DOHH2 (cell line): Measurements from ENCODE around the gene EVL.
"Not testable (repeated sequence)": the region's sequence is repeated elsewhere in the genome, so short reads cannot be mapped to it uniquely, and the experiment has no call there.

Source experiments
- EZH2phosphoT487 ChIP-seq: fragments of 200-600 bp; sonication (generic); IDR thresholded peaks from 2 replicates; pipeline ENCODE4 v1.6.1; 2017; ENCODE audit warnings: borderline replicate concordance, mild to moderate bottlenecking, antibody characterized with exemption, low read length, moderate library complexity, mixed read lengths
- TF ChIP-seq, protein P1 (sequence below): fragments of 200-600 bp; sonication (generic); IDR thresholded peaks from one replicate; pipeline ENCODE4 v1.5.1; 2014; ENCODE audit warnings: antibody characterized with exemption, mild to moderate bottlenecking, low read depth, low read length; ENCODE audit not compliant: poor library complexity, severe bottlenecking

DNA sequence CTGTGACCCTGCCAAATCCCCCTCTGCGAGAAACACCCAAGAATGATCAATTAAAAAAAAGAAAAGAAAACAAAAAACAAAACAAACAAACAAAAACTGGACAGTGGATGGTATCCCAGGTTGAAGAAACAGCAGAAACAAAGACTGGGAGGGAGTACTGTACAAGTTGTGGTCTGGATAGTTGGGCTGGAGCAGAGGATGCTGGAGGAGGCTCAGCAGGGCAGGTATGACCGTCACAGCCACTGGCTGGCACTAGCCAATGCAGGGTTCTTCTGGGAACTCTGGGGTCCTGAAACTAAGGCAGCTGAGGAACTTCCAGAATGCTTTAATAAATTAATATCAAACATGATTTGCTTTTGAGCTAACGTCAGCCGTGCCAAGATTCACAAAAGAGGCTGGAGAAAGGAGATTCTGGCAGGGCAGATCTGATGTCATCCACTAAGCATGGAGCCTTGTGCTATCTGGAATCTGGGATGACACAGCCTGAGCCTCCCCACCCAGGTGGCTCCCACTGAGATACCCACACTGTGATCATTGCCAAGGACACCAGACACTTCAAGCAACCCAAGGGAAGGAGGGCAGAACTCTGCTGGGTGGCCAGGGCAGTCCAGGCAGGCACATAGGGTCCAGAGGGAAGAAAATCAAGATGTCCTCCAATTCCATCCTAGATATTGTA lies 116.8 kb downstream of the EVL start:
- TF ChIP-seq, protein P1, sequence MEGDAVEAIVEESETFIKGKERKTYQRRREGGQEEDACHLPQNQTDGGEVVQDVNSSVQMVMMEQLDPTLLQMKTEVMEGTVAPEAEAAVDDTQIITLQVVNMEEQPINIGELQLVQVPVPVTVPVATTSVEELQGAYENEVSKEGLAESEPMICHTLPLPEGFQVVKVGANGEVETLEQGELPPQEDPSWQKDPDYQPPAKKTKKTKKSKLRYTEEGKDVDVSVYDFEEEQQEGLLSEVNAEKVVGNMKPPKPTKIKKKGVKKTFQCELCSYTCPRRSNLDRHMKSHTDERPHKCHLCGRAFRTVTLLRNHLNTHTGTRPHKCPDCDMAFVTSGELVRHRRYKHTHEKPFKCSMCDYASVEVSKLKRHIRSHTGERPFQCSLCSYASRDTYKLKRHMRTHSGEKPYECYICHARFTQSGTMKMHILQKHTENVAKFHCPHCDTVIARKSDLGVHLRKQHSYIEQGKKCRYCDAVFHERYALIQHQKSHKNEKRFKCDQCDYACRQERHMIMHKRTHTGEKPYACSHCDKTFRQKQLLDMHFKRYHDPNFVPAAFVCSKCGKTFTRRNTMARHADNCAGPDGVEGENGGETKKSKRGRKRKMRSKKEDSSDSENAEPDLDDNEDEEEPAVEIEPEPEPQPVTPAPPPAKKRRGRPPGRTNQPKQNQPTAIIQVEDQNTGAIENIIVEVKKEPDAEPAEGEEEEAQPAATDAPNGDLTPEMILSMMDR, result not testable (repeated sequence)
- not testable (repeated sequence) for TF ChIP-seq EZH2phosphoT487
